ENCODE results near the gene ZFR2. TPM values are rescaled to one million over a fixed set of nuclear protein-coding genes. Genes with fewer than 3 reads are reported as not detected.
"Not testable (repeated sequence)": the region's sequence is repeated elsewhere in the genome, so short reads cannot be mapped to it uniquely, and the experiment has no call there.

The ZFR2 gene
- total RNA-seq, 4 donors from 2014 or later = not detected

DNA sequence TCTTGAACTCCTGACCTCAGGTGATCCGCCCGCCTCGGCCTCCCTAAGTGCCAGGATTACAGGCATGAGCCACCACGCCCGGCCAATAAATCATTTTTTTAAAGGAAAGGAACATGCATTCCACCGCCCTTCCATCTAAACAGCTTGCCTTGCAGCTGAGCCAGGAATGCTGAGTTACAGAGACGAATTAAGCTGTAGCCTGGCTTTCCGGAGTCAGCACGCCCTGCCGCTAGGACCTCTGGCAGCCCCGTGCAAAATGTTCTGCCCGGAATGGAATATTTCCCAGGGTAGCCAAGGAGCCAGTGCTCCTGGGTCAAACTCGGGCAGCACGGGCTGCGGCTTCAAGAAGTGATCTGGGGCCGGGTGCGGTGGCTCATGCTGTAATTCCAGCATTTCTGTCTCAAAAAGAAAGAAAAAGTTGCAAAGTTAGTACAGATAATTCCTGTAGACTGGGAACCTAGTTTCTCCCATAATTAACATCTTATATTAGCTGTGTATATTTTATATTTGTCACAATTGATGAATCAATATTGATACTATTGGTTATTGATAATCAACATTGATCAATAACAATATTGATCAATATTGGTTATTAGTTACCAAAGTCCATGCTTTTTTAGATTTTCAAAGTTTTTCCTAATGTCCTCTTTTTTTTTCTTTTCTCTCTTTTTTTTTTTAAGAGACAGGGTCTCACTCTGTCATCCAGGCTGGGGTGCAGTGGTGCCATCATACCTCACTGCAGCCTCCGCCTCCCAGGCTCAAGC lies 30.9 kb upstream of the ZFR2 start:
- no peak for DNase-seq
- TF ChIP-seq, protein P1, sequence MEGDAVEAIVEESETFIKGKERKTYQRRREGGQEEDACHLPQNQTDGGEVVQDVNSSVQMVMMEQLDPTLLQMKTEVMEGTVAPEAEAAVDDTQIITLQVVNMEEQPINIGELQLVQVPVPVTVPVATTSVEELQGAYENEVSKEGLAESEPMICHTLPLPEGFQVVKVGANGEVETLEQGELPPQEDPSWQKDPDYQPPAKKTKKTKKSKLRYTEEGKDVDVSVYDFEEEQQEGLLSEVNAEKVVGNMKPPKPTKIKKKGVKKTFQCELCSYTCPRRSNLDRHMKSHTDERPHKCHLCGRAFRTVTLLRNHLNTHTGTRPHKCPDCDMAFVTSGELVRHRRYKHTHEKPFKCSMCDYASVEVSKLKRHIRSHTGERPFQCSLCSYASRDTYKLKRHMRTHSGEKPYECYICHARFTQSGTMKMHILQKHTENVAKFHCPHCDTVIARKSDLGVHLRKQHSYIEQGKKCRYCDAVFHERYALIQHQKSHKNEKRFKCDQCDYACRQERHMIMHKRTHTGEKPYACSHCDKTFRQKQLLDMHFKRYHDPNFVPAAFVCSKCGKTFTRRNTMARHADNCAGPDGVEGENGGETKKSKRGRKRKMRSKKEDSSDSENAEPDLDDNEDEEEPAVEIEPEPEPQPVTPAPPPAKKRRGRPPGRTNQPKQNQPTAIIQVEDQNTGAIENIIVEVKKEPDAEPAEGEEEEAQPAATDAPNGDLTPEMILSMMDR (IDR thresholded peaks at IDR 0.05) = no peak
- no peak for TF ChIP-seq POLR2A (IDR thresholded peaks at IDR 0.05)
- 65 to 72% methylated on average over 18 of the region's 18 CpGs for WGBS, 2 donors
- H3K9me3 ChIP-seq = no peaks in the 10 kb centered on the region
- no peaks in the 10 kb centered on the region for H3K4me1 ChIP-seq
- H3K27me3 ChIP-seq = no peaks in the 10 kb centered on the region
- intact Hi-C loops (cut with DNase I) = no loop called here
- no peak overlapping the region for H3K4me3 ChIP-seq (replicated peaks in 1 of 3)
- H3K27ac ChIP-seq = no peak overlapping the region
- no peaks in the 10 kb centered on the region for H3K36me3 ChIP-seq

DNA sequence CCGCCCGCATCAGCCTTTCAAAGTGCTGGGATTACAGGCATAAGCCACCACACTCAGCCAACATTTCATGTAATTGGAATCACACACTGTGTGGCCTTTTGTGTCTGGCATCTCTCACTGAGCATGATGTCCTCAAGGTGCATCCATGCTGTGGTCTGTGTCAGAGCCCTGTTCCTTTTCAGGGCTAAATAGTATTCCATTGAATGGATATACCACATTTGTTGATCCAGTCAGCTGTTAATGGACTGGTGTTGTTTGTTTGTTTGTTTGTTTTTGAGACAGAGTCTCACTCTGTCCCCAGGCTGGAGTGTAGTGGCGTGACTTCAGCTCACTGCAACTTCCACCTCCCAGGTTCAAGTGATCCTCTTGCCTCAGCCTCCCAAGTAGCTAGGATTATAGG lies 29.6 kb upstream of the ZFR2 start:
- WGBS, 2 donors = 89 to 96% methylated on average over 3 of the region's 3 CpGs

GRCh38 chr19:3897936-3898335 lies 29.1 kb upstream of the ZFR2 start:
- Histone ChIP-seq H3K36me3 (no peaks in the 10 kb centered on the region), H3K4me1 (no peaks in the 10 kb centered on the region), H3K4me3 (replicated peaks in 1 of 3) (no peak overlapping the region), H3K27me3 (no peaks in the 10 kb centered on the region), H3K9me3 (no peaks in the 10 kb centered on the region), H3K27ac (no peak overlapping the region)
- no peak for TF ChIP-seq POLR2A (IDR thresholded peaks at IDR 0.05)
- TF ChIP-seq, protein P1 (IDR thresholded peaks at IDR 0.05) = no peak
- no peak for DNase-seq
- 75 to 84% methylated on average over 4 of the region's 4 CpGs for WGBS, 2 donors
- intact Hi-C loops (cut with DNase I) = no loop called here

More for the DNA sequence above, 29.6 kb upstream of the ZFR2 start:
- TF ChIP-seq POLR2A (IDR thresholded peaks at IDR 0.05) = no peak
- TF ChIP-seq, protein P1 (IDR thresholded peaks at IDR 0.05) = no peak
- Histone ChIP-seq H3K27me3 (no peaks in the 10 kb centered on the region), H3K27ac (no peak overlapping the region), H3K36me3 (no peaks in the 10 kb centered on the region), H3K4me1 (no peaks in the 10 kb centered on the region), H3K9me3 (no peaks in the 10 kb centered on the region), H3K4me3 (replicated peaks in 1 of 3) (no peak overlapping the region)
- DNase-seq = no peak
- intact Hi-C loops (cut with DNase I) = no loop called here

- Histone ChIP-seq H3K9me3 (no peaks in the 10 kb centered on the region), H3K27me3 (no peaks in the 10 kb centered on the region), H3K4me3 (replicated peaks in 1 of 3) (no peak overlapping the region), H3K4me1 (no peaks in the 10 kb centered on the region), H3K27ac (no peak overlapping the region), H3K36me3 (no peaks in the 10 kb centered on the region)
- intact Hi-C loops (cut with DNase I) = no loop called here
- DNase-seq = no peak
- 89 to 94% methylated on average over 5 of the region's 5 CpGs for whole genome bisulfite sequencing, 2 donors
- TF ChIP-seq, protein P1 (IDR thresholded peaks at IDR 0.05) = no peak
- no peak for TF ChIP-seq POLR2A (IDR thresholded peaks at IDR 0.05)
Observed at GRCh38 chr19:3895788-3896187, 26.9 kb upstream of the ZFR2 start.

- H3K9me3 ChIP-seq; intact Hi-C loops (cut with DNase I); H3K4me3 ChIP-seq (replicated peaks in 1 of 3); H3K4me1 ChIP-seq; H3K27ac ChIP-seq; H3K27me3 ChIP-seq; DNase-seq; H3K36me3 ChIP-seq: not testable (repeated sequence)
- 85 to 89% methylated on average over 5 of the region's 5 CpGs for WGBS, 2 donors
Observed at GRCh38 chr19:3894959-3895358, 26.1 kb upstream of the ZFR2 start.
